IPS-NIHi7 (cell line): ENCODE data around the gene TMTC2.

Source experiments
- DNase-seq: peaks from one replicate; pipeline ENCODE4 v3.0.0; 2012; ENCODE audit warnings: mixed read lengths; ENCODE audit errors: extremely low spot score

Gene TMTC2

GRCh38 chr12:82880442-82880901, 193.8 kb downstream of the TMTC2 start:
- no peak for DNase-seq

DNA sequence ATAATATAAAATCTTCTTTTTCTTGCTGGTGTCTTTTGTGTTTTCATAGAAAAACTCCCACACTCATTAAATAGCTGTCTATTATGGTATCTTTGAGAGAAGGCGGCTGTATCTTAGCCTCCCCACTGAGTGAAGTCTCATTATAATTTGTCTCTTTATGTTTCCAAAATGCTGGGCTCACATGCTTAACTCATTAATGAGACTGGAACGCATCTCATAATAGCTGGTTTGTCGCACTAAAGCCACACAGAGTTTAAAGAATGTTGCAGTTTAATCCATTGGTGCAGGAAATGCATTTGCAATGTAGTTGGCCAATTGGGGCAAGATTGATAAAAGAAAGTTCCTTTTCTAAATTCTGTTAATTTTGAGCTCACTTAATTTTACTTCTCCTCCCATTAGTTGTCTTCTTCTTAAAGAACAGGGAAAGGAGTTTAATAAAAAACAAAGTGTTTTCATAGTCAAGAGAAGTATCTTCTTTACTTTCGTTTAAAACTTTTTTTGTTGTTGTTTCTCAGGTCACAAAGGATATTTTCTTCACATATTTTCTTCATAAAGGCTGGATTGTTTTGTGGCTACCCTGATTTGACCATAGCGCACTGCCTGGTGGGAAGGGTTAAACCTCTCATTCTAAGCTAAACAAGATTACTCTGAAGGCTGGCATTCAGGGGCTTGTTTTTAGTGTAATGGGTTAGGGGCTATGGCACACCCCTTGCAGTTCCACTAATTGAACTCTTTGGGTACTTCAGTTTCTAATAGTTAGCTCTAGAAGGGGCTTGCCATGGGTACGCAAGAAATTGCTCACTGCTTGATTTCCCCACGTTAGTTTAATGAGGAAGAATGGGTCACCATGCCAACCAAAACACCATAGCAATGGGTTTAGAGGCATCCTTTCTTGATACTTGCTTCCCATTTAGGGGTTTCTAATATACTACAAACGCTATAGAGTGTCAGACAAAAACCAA, 197.0 kb downstream of the TMTC2 start:
- no peak for DNase-seq

GRCh38 chr12:82886671-82887340, 200.1 kb downstream of the TMTC2 start:
- DNase-seq: no peak

DNA sequence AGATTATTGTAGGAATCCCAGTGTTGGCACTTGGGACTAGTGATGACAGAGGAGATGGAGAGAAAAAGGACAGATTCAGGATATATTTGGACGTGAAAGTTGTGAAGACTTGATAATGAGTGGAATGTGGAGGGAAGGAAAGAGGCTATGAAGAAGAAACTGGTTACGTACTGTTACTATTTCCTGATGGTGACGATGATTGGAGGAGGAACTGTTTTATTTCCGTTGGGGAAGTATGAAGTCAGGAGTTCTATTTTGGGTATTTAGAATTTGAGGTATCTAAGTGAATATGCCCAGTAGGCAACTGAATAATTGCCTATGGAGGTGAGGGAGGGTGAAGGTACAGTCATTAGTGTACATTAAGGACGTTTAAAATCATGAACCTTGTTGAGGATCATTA, 207.2 kb downstream of the TMTC2 start:
- DNase-seq: no peak

DNA sequence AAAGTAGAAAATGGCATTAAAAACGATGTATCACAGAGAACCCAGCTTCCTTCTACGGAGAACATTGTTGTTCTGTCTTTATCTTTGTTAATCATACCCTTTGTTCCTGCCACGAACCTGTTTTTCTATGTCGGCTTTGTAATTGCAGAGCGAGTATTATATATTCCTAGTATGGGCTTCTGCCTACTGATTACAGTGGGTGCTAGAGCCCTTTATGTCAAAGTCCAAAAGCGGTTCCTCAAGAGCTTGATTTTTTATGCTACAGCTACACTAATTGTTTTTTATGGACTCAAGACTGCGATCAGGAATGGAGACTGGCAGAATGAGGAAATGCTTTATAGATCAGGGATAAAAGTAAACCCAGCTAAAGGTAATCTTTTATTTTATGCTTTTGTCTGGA, 209.6 kb downstream of the TMTC2 start:
- DNase-seq: no peak

DNA sequence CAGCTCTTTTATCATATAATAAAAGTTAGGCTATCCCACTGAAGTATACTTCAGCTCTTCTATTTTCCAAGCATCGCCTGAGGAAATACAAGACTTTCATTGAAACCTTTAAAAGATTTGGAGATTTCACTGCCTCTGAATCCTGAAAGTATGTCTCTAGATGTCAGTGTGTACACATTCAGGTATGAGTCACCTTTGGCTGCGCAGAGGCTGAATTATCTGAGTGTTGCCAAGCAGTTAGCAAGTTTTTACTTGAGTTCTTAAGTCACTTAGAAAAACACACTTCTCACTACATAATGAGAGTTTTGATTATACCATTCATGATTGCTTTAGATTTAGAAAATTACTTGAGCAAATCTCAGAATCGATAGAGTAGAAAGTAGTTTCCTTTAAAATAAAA, 210.3 kb downstream of the TMTC2 start:
- DNase-seq: no peak

- DNase-seq: no peak
Measured at GRCh38 chr12:82898441-82898840, 211.7 kb downstream of the TMTC2 start.

DNA sequence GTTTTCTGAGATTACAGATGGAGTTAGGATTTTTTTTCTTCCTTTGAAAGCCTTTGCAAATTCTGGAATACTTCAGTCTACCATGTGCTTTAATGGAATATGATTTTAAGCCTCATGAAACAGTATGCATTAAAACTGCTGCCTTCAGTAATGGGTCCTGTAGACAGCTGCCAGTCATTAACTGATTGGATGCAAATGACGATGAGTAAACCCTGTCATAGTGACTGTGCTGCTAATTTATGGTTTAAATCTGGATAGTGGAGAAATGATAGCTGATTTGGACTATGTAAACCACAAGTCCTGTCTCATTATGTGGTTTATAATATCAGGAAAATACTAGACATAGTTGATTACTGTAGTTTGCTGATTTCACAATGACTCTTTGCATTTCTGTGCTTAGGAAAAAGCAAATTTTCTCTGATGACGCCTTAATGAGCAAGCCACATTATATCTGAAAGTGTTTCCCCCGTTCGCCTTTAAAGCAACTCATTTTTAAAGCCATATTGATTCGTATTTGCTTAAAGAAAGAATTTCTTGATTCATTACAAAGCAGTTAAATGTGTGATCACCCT, 217.6 kb downstream of the TMTC2 start:
- DNase-seq: no peak

DNA sequence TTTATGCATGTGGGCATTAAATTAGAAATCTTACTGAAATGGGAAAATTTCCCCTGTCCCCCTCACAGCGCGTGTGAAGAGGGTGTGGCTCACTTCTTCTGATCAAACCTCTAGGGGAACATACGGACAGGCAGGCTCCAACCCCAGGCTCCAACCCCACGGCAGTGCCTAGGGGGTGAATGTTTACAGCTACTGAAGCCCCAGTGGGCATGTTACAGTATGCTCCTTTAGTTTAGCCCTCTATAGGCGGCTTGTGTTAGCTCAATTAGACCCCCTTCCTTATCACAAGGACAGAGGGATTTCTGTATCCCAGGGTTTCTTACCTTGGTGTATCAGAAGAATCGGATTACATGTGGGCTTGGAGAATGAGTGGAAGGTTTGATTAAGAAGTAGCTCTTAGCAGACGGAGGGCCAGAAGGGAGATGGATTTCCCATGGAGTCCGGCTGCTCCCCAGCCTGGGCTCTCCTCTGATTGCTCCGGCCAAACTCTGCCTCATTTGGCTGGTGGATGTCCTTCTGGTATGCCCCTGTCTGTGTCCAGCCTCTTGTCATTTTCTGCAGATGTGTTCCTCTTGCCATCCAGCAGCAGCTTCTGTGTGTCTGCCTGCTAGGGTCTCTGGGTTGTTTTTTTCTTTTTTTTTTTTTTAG, 223.7 kb downstream of the TMTC2 start:
- DNase-seq: no peak

GRCh38 chr12:82912406-82912805, 225.7 kb downstream of the TMTC2 start:
- DNase-seq: no peak

DNA sequence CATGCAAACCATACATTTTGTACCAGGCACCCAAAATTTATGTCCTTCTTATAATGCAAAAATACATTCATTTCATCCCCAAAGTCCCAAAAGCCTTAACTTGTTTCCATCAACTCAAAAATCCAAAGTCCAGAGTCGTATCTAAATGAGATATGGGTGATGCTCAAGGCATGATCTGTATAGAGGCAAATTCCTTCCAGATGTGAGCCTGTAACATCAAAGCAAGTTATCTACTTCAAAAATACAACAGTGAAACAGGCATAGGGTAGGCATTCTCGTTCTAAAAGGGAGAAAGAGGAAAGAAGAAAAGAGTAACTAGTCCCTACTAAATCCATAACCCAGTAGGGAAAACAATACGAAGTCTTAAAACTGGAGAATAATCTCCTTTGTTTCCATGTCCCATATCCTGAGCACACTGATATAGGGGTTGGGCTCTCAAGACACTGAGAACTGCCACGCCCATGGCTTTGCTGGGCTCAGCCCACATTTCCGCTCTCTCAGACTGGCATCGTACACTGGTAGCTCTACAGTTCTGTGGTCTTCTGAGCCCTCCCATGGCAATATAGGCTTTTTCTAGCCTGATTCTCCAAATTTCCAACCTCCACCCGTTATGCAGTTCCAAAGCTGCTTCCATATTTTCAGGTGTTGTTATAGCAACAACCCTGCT, 232.8 kb downstream of the TMTC2 start:
- DNase-seq: no peak

- no peak for DNase-seq
Measured at GRCh38 chr12:82923935-82924334, 237.2 kb downstream of the TMTC2 start.

DNA sequence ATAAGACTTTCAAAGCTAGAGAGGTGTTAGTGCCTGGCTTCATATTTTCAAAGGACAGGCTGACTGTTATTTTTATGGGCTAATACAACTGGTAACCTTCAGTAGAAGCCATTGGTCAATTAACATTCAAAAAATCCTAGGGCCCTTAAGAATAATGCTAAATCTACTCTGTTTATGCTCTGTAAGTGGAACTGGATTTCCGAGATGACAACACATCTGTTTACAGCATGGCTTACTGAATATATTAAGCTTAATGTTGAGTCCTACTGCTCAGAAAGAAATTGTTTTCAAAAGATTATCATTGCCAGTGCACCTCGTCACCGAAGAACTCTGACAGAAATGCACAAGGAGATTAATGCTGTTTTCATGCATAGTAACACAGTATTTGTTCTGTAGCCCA, 239.9 kb downstream of the TMTC2 start:
- DNase-seq: no peak

GRCh38 chr12:82930301-82930700, 243.6 kb downstream of the TMTC2 start:
- DNase-seq: no peak

GRCh38 chr12:82931349-82932116, 244.8 kb downstream of the TMTC2 start:
- DNase-seq: peak; percentile 10

GRCh38 chr12:82937151-82937550, 250.4 kb downstream of the TMTC2 start:
- no peak for DNase-seq

- DNase-seq: no peak
Measured at GRCh38 chr12:82942521-82942920, 255.8 kb downstream of the TMTC2 start.

- no peak for DNase-seq
Measured at GRCh38 chr12:82942991-82943401, 256.3 kb downstream of the TMTC2 start.

DNA sequence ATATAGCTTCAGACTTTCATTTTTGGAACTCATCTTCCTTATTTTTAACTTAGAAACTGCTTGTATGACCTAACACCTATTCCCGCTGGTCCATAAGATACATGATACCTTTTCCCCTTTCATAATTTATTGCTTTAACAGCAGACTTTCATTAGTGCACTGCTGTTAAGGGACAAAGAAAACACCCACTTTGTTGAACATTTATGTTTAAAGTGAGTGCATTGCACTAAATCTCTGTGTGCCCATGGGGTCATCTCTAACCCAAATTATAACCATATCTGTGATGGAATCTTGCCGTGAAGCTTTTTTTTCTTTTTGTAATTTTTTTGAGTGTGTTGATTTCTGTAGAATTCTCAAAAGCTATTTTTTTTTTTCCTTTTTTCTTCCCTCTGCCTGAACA, 261.8 kb downstream of the TMTC2 start:
- DNase-seq: no peak

- no peak for DNase-seq
Measured at GRCh38 chr12:82950356-82950755, 263.6 kb downstream of the TMTC2 start.

- peak; percentile 11 for DNase-seq
Measured at GRCh38 chr12:82952946-82953345, 266.2 kb downstream of the TMTC2 start.
